H9 (cell line): ENCODE results near the gene SIGLEC9. TPM values are rescaled to one million over a fixed set of nuclear protein-coding genes. Genes with fewer than 3 reads are reported as not detected.
A peak's percentile ranks its signal among the peaks of the same experiment; 100 is the strongest.

Source experiments
- DNase-seq: peaks from one replicate; pipeline ENCODE4 v3.0.0-alpha.2; 2017
- H2AFZ ChIP-seq: one replicate; pipeline ENCODE4 v1.6.1; 2013; ENCODE audit warnings: mild to moderate bottlenecking, low read length, control low read depth, moderate library complexity
- H2AK5ac ChIP-seq: 2 replicates; pipeline ENCODE4 v1.6.1; 2013; ENCODE audit warnings: low read length, control low read depth, mixed read lengths; ENCODE audit not compliant: insufficient read length
- H2BK120ac ChIP-seq: one replicate; pipeline ENCODE4 v1.6.1; 2013; ENCODE audit warnings: low read depth, mild to moderate bottlenecking, low read length, control low read depth, inconsistent platforms; ENCODE audit not compliant: poor library complexity, severe bottlenecking
- H2BK12ac ChIP-seq: 2 replicates; pipeline ENCODE4 v1.6.1; 2013; ENCODE audit warnings: low read length, control low read depth, mixed read lengths, low read depth; ENCODE audit not compliant: insufficient read length
- H2BK15ac ChIP-seq: 2 replicates; pipeline ENCODE4 v1.6.1; 2013; ENCODE audit warnings: low read depth, low read length, control low read depth
- H2BK20ac ChIP-seq: one replicate; pipeline ENCODE4 v1.6.1; 2013; ENCODE audit warnings: low read depth, mild to moderate bottlenecking, low read length, control low read depth, inconsistent platforms; ENCODE audit not compliant: poor library complexity, severe bottlenecking
- H2BK5ac ChIP-seq: 2 replicates; pipeline ENCODE4 v1.6.1; 2013; ENCODE audit warnings: low read length, control low read depth, mixed read lengths; ENCODE audit not compliant: insufficient read length
- H3K14ac ChIP-seq: 2 replicates; pipeline ENCODE4 v1.6.1; 2013; ENCODE audit warnings: low read length, control low read depth; ENCODE audit not compliant: insufficient read depth
- H3K18ac ChIP-seq: 2 replicates; pipeline ENCODE4 v1.6.1; 2013; ENCODE audit warnings: low read depth, mild to moderate bottlenecking, mixed read lengths, low read length, control low read depth; ENCODE audit not compliant: insufficient read length
- H3K23ac ChIP-seq: 2 replicates; pipeline ENCODE4 v1.6.1; 2013; ENCODE audit warnings: low read length, control low read depth, mixed read lengths, low read depth; ENCODE audit not compliant: insufficient read length
- H3K23me2 ChIP-seq: 2 replicates; pipeline ENCODE4 v1.6.1; 2013; ENCODE audit warnings: low read depth, mild to moderate bottlenecking, mixed read lengths, low read length, control low read depth; ENCODE audit not compliant: insufficient read length, poor library complexity, severe bottlenecking
- H3K27ac ChIP-seq: 2 replicates; pipeline ENCODE4 v1.5.1; 2013; ENCODE audit warnings: low read length, control low read depth, mixed read lengths, low read depth; ENCODE audit not compliant: insufficient read length
- H3K27me3 ChIP-seq: 2 replicates; pipeline ENCODE4 v1.6.1; 2013; ENCODE audit warnings: low read length, control low read depth, inconsistent platforms; ENCODE audit not compliant: insufficient read depth
- H3K4ac ChIP-seq: 2 replicates; pipeline ENCODE4 v1.6.1; 2013; ENCODE audit warnings: low read depth, mild to moderate bottlenecking, control low read depth, inconsistent platforms, low read length, moderate library complexity
- H3K4me1 ChIP-seq: 2 replicates; pipeline ENCODE4 v1.6.1; 2013; ENCODE audit warnings: low read length, control low read depth, inconsistent platforms; ENCODE audit not compliant: insufficient read depth
- H3K4me2 ChIP-seq: 2 replicates; pipeline ENCODE4 v1.6.1; 2013; ENCODE audit warnings: low read length, control low read depth, mixed read lengths; ENCODE audit not compliant: insufficient read length, insufficient read depth
- H3K56ac ChIP-seq: 2 replicates; pipeline ENCODE4 v1.6.1; 2013; ENCODE audit warnings: low read depth, mild to moderate bottlenecking, mixed read lengths, low read length, control low read depth; ENCODE audit not compliant: insufficient read length
- H3K79me1 ChIP-seq: 2 replicates; pipeline ENCODE4 v1.6.1; 2013; ENCODE audit warnings: low read depth, mild to moderate bottlenecking, moderate library complexity, low read length, control low read depth, inconsistent platforms; ENCODE audit not compliant: insufficient read depth, poor library complexity, severe bottlenecking
- H3K79me2 ChIP-seq: 2 replicates; pipeline ENCODE4 v1.6.1; 2013; ENCODE audit warnings: low read length, control low read depth, inconsistent platforms; ENCODE audit not compliant: insufficient read depth
- H3K9ac ChIP-seq: 2 replicates; pipeline ENCODE4 v1.6.1; 2013; ENCODE audit warnings: low read length, control low read depth, mixed read lengths; ENCODE audit not compliant: insufficient read length; ENCODE audit errors: extremely low read depth
- H3K9me3 ChIP-seq: one replicate; pipeline ENCODE4 v1.6.1; 2013; ENCODE audit warnings: low read depth, low read length, inconsistent platforms; ENCODE audit not compliant: control insufficient read depth
- H3T11ph ChIP-seq: one replicate; pipeline ENCODE4 v1.6.1; 2013; ENCODE audit warnings: mild to moderate bottlenecking, low read length, control low read depth, inconsistent platforms
- H4K20me1 ChIP-seq: one replicate; pipeline ENCODE4 v1.6.1; 2013; ENCODE audit not compliant: control insufficient read depth, insufficient read length, insufficient read depth
- H4K5ac ChIP-seq: 2 replicates; pipeline ENCODE4 v1.6.1; 2013; ENCODE audit warnings: low read depth, mild to moderate bottlenecking, mixed read lengths, low read length, control low read depth; ENCODE audit not compliant: insufficient read length
- H4K8ac ChIP-seq: replicated peaks from 2 replicates; pipeline ENCODE4 v1.6.1; 2013; ENCODE audit warnings: low read length, control low read depth, mixed read lengths, low read depth; ENCODE audit not compliant: insufficient read length
- H4K91ac ChIP-seq: 2 replicates; pipeline ENCODE4 v1.6.1; 2013; ENCODE audit warnings: low read depth, mild to moderate bottlenecking, moderate library complexity, mixed read lengths, low read length, control low read depth; ENCODE audit not compliant: insufficient read length
- H3K27ac Mint-ChIP-seq, 3 experiments: 2 replicates in 2 of 3; 3 replicates in 1 of 3; pipeline ENCODE4 v1.8.0; 2020 to 2021; ENCODE audit warnings: mixed read lengths in 3 of 3, mild to moderate bottlenecking in 1 of 3, moderate library complexity in 1 of 3
- H3K27me3 Mint-ChIP-seq: 2 replicates; pipeline ENCODE4 v1.8.0; 2021; ENCODE audit warnings: low read depth, mild to moderate bottlenecking, moderate library complexity, mixed read lengths
- H3K36me3 Mint-ChIP-seq, 3 experiments: 2 replicates in 2 of 3; 3 replicates in 1 of 3; pipeline ENCODE4 v1.8.0; 2020 to 2021; ENCODE audit warnings: low read depth in 3 of 3, mixed read lengths in 3 of 3; ENCODE audit not compliant: insufficient read depth in 1 of 3
- H3K4me1 Mint-ChIP-seq, 2 experiments: 2 replicates each; pipeline ENCODE4 v1.8.0; 2020; ENCODE audit warnings: mixed read lengths in 2 of 2
- H3K4me3 Mint-ChIP-seq, 2 experiments: 2 replicates in 1 of 2; 3 replicates in 1 of 2; pipeline ENCODE4 v1.8.0; 2020 to 2021; ENCODE audit warnings: mild to moderate bottlenecking in 2 of 2, mixed read lengths in 2 of 2, moderate library complexity in 1 of 2
- H3K9me3 Mint-ChIP-seq, 2 experiments: 2 replicates in 1 of 2; 3 replicates in 1 of 2; pipeline ENCODE4 v1.8.0; 2020; ENCODE audit warnings: mild to moderate bottlenecking in 2 of 2, mixed read lengths in 2 of 2, moderate library complexity in 1 of 2
- WGBS: extraction: QIAGEN DNeasy Blood & Tissue Kit; methylation state at CpG from one replicate; pipeline ENCODE4 v1.1.7; 2013; ENCODE audit warnings: missing lambda C conversion rate, low lambda C conversion rate, mixed read lengths; ENCODE audit not compliant: insufficient read length; ENCODE audit errors: extremely low coverage; 5-methylcytosine and 5-hydroxymethylcytosine counted together
- total RNA-seq: library from RNA; stranded (reverse); gene quantifications from 2 replicates; pipeline ENCODE4 v1.2.1, GENCODE V29; 2021
- TF ChIP-seq, protein P1 (sequence below): fragments of 200-600 bp; sonication (generic); conservative IDR thresholded peaks from 3 replicates; pipeline ENCODE4 v1.8.0; 2021; ENCODE audit warnings: antibody characterized with exemption, mild to moderate bottlenecking

SIGLEC9 gene
- total RNA-seq, 1 experiment from 2014 or later: not detected

DNA sequence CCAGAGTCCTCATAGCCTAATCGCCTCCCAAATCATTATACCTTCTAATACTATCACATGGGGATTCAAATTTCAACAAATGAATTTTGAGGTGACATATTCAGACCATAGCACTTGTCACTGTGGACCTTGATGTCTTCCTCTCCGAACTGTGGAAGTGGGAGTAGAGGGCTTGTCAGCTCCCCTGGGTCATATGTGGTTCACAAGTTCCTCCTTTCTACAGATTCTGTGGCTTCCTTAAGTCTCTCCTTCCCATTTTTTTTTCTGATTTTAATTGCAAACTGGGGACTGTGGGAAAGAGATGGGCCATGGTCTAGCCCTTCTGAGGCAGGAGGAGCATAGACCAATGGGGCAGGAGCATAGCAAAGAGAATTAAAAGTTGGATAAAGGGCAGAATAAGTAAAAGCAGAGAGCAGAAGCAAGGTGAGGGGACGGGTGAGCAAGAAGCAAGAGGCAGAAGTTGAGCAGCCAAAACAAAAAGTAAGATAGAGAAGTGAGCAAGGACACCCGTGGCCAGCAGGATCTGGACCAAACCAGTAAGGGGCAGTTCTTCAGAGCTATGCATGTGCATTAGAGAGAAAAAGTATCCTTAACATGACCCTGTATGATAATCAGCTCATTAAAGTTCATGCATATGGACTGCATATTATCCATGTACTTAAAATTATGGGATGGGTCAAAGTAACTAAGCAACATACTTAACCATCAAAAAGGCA lies 14.8 kb downstream of the SIGLEC9 start:
- Histone ChIP-seq H3K9me3 (no peaks in the 10 kb centered on the region), H2BK12ac (no peak overlapping the region), H4K5ac (no peak overlapping the region), H3K56ac (no peak overlapping the region), H3K79me2 (no peaks in the 10 kb centered on the region), H2AK5ac (no peak overlapping the region), H4K91ac (no peak overlapping the region), H2BK15ac (no peak overlapping the region), H3K14ac (no peak overlapping the region), H3K18ac (no peak overlapping the region), H3K79me1 (no peaks in the 10 kb centered on the region), H3K4me1 (no peaks in the 10 kb centered on the region; the same call in 1 of the 2 replicates), H3T11ph (no peak overlapping the region), H2BK120ac (no peak overlapping the region), H3K4me2 (no peak overlapping the region), H3K23ac (no peak overlapping the region), H3K9ac (no peak overlapping the region), H3K4ac (no peak overlapping the region), H3K23me2 (peaks cover 3% of the 10 kb centered on the region), H2BK20ac (no peak overlapping the region), H2AFZ (no peak overlapping the region), H4K20me1 (no peaks in the 10 kb centered on the region), H3K27ac (no peak overlapping the region), H3K27me3 (no peaks in the 10 kb centered on the region; the same call in 1 of the 2 replicates), H4K8ac (no peak overlapping the region), H2BK5ac (no peak overlapping the region)
- no CpG with 5 or more reads among the region's 4 CpGs for WGBS
- TF ChIP-seq, protein P1, sequence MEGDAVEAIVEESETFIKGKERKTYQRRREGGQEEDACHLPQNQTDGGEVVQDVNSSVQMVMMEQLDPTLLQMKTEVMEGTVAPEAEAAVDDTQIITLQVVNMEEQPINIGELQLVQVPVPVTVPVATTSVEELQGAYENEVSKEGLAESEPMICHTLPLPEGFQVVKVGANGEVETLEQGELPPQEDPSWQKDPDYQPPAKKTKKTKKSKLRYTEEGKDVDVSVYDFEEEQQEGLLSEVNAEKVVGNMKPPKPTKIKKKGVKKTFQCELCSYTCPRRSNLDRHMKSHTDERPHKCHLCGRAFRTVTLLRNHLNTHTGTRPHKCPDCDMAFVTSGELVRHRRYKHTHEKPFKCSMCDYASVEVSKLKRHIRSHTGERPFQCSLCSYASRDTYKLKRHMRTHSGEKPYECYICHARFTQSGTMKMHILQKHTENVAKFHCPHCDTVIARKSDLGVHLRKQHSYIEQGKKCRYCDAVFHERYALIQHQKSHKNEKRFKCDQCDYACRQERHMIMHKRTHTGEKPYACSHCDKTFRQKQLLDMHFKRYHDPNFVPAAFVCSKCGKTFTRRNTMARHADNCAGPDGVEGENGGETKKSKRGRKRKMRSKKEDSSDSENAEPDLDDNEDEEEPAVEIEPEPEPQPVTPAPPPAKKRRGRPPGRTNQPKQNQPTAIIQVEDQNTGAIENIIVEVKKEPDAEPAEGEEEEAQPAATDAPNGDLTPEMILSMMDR: no peak
- no peak for DNase-seq
- H3K9me3 Mint-ChIP-seq: no peaks in the 10 kb centered on the region
- H3K27ac Mint-ChIP-seq: no peak overlapping the region
- peaks cover 19% of the 10 kb centered on the region for H3K27me3 Mint-ChIP-seq
- peak overlapping the region in 1 of 2 experiments; percentile 12; a peak in 1 of 5 replicates for H3K4me3 Mint-ChIP-seq
- peaks cover 25 to 32% of the 10 kb centered on the region in 2 experiments for H3K4me1 Mint-ChIP-seq
- no peaks in the 10 kb centered on the region for H3K36me3 Mint-ChIP-seq
